ENCODE results near the gene AGMO.

Gene AGMO

GRCh38 chr7:15457990-15458955 lies 103.5 kb downstream of the AGMO start:
- no peak for DNase-seq (ENCODE audit: low spot score)

GRCh38 chr7:15452670-15453069 lies 109.1 kb downstream of the AGMO start:
- no peak for DNase-seq (ENCODE audit: low spot score)

GRCh38 chr7:15446722-15447121 lies 115.1 kb downstream of the AGMO start:
- no peak for DNase-seq (ENCODE audit: low spot score)

GRCh38 chr7:15446280-15446679 lies 115.5 kb downstream of the AGMO start:
- no peak for DNase-seq (ENCODE audit: low spot score)

- no peak for DNase-seq (ENCODE audit: low spot score)
These were observed 119.9 kb downstream of the AGMO start for GRCh38 chr7:15441915-15442314.

GRCh38 chr7:15440482-15440881 lies 121.3 kb downstream of the AGMO start:
- no peak for DNase-seq (ENCODE audit: low spot score)

GRCh38 chr7:15439853-15440252 lies 122.0 kb downstream of the AGMO start:
- DNase-seq (ENCODE audit: low spot score) = no peak

- DNase-seq (ENCODE audit: low spot score) = no peak
These were observed 128.7 kb downstream of the AGMO start for GRCh38 chr7:15433151-15433550.

GRCh38 chr7:15430911-15431310 lies 130.9 kb downstream of the AGMO start:
- no peak for DNase-seq (ENCODE audit: low spot score)

GRCh38 chr7:15430191-15430590 lies 131.6 kb downstream of the AGMO start:
- DNase-seq (ENCODE audit: low spot score) = no peak

- DNase-seq (ENCODE audit: low spot score) = no peak
These were observed 137.3 kb downstream of the AGMO start for GRCh38 chr7:15424468-15424867.

- no peak for DNase-seq (ENCODE audit: low spot score)
These were observed 142.2 kb downstream of the AGMO start for GRCh38 chr7:15419596-15419995.

GRCh38 chr7:15418264-15418663 lies 143.6 kb downstream of the AGMO start:
- DNase-seq (ENCODE audit: low spot score) = no peak

- no peak for DNase-seq (ENCODE audit: low spot score)
These were observed 144.3 kb downstream of the AGMO start for GRCh38 chr7:15417341-15417988.

GRCh38 chr7:15411019-15411418 lies 150.8 kb downstream of the AGMO start:
- DNase-seq (ENCODE audit: low spot score) = no peak

- no peak for DNase-seq (ENCODE audit: low spot score)
These were observed 153.9 kb downstream of the AGMO start for GRCh38 chr7:15407910-15408309.

GRCh38 chr7:15403751-15404150 lies 158.1 kb downstream of the AGMO start:
- DNase-seq (ENCODE audit: low spot score) = no peak

GRCh38 chr7:15403315-15403714 lies 158.5 kb downstream of the AGMO start:
- no peak for DNase-seq (ENCODE audit: low spot score)

- no peak for DNase-seq (ENCODE audit: low spot score)
These were observed 159.2 kb downstream of the AGMO start for GRCh38 chr7:15402436-15403136.

GRCh38 chr7:15400440-15400839 lies 161.4 kb downstream of the AGMO start:
- DNase-seq (ENCODE audit: low spot score) = no peak

- DNase-seq (ENCODE audit: low spot score) = no peak
These were observed 162.4 kb downstream of the AGMO start for GRCh38 chr7:15399441-15399840.

- DNase-seq (ENCODE audit: low spot score) = no peak
These were observed 163.7 kb downstream of the AGMO start for GRCh38 chr7:15397922-15398760.

Measured in CD4-positive, alpha-beta T cell treated with Interleukin-2 at 100 ng/mL for 4 hours (primary cell).